Liver (tissue), 9 donors: ENCODE measurements around the gene GNA15. TPM values are rescaled to one million over a fixed set of nuclear protein-coding genes. Genes with fewer than 3 reads are reported as not detected.

Source experiments
- DNase-seq: peaks from one replicate; pipeline ENCODE4 v3.0.0-alpha.2; 2017; ENCODE audit warnings: low spot score
- H3K27ac ChIP-seq, 2 donors: one replicate each; pipeline ENCODE4 v1.7.0; 2013; ENCODE audit warnings: inconsistent platforms in 2 of 2, low read length in 2 of 2, control low read depth in 1 of 2, low read depth in 1 of 2, mild to moderate bottlenecking in 1 of 2
- H3K27me3 ChIP-seq, 4 donors: one replicate each; pipeline versions ENCODE4 v1.6.1 to v1.7.0; 2013; ENCODE audit warnings: low read length in 3 of 4, inconsistent platforms in 1 of 4, mild to moderate bottlenecking in 1 of 4, moderate library complexity in 1 of 4; ENCODE audit not compliant: control insufficient read depth in 4 of 4, insufficient read depth in 4 of 4
- H3K36me3 ChIP-seq, 4 donors: one replicate each; pipeline versions ENCODE4 v1.6.1 to v1.7.0; 2013; ENCODE audit warnings: low read length in 3 of 4, mild to moderate bottlenecking in 3 of 4, low read depth in 1 of 4, moderate library complexity in 1 of 4; ENCODE audit not compliant: control insufficient read depth in 4 of 4, insufficient read depth in 3 of 4
- H3K4me1 ChIP-seq, 4 donors: one replicate each; pipeline versions ENCODE4 v1.6.1 to v1.7.0; 2013; ENCODE audit warnings: low read length in 3 of 4, mild to moderate bottlenecking in 3 of 4, moderate library complexity in 1 of 4; ENCODE audit not compliant: control insufficient read depth in 4 of 4, insufficient read depth in 4 of 4
- H3K4me3 ChIP-seq, 3 donors: one replicate each; pipeline versions ENCODE4 v1.6.1 to v1.7.0; 2013; ENCODE audit warnings: low read length in 3 of 3, control low read depth in 1 of 3, low read depth in 1 of 3, mild to moderate bottlenecking in 1 of 3
- H3K9ac ChIP-seq, 2 donors: one replicate each; pipeline ENCODE4 v1.7.0; 2013; ENCODE audit warnings: low read length in 2 of 2, mild to moderate bottlenecking in 2 of 2, moderate library complexity in 2 of 2, control low read depth in 1 of 2, low read depth in 1 of 2
- H3K9me3 ChIP-seq, 4 donors: one replicate each; pipeline versions ENCODE4 v1.6.1 to v1.7.0; 2013; ENCODE audit warnings: low read length in 3 of 4; ENCODE audit not compliant: control insufficient read depth in 4 of 4
- EGR1 ChIP-seq, 2 donors: IDR thresholded peaks; 2 replicates each; pipeline ENCODE4 v1.6.1; 2016 to 2018; ENCODE audit warnings: antibody characterized with exemption in 2 of 2, low read depth in 2 of 2
- FOXA1 ChIP-seq: IDR thresholded peaks from 2 replicates; pipeline ENCODE4 v1.6.1; 2016; ENCODE audit warnings: antibody characterized with exemption
- GABPA ChIP-seq, 2 donors: IDR thresholded peaks in 1 of 2; conservative IDR thresholded peaks in 1 of 2; 2 replicates each; pipeline ENCODE4 v1.6.1; 2016; ENCODE audit warnings: antibody characterized with exemption in 2 of 2, mild to moderate bottlenecking in 1 of 2, moderate library complexity in 1 of 2
- HNF4A ChIP-seq, 2 donors: conservative IDR thresholded peaks; 2 replicates each; pipeline ENCODE4 v1.6.1; 2016; ENCODE audit warnings: antibody characterized with exemption in 2 of 2, mild to moderate bottlenecking in 2 of 2
- JUND ChIP-seq, 2 donors: IDR thresholded peaks; 2 replicates each; pipeline ENCODE4 v1.6.1; 2016; ENCODE audit warnings: antibody characterized with exemption in 2 of 2
- NR2F2 ChIP-seq: IDR thresholded peaks from 2 replicates; pipeline ENCODE4 v1.6.1; 2016; ENCODE audit warnings: antibody characterized with exemption
- RAD21 ChIP-seq, 2 donors: IDR thresholded peaks; 2 replicates each; pipeline ENCODE4 v1.6.1; 2016; ENCODE audit warnings: antibody characterized with exemption in 2 of 2, mild to moderate bottlenecking in 2 of 2
- RXRA ChIP-seq, 2 donors: IDR thresholded peaks; 2 replicates each; pipeline ENCODE4 v1.6.1; 2017 to 2018; ENCODE audit warnings: antibody characterized with exemption in 2 of 2, mild to moderate bottlenecking in 1 of 2
- TAF1 ChIP-seq: conservative IDR thresholded peaks from 2 replicates; pipeline ENCODE4 v1.6.1; 2016; ENCODE audit warnings: antibody characterized with exemption, mild to moderate bottlenecking
- YY1 ChIP-seq: IDR thresholded peaks from 2 replicates; pipeline ENCODE4 v1.6.1; 2016; ENCODE audit warnings: antibody characterized with exemption, mild to moderate bottlenecking
- WGBS: extraction: QIAGEN DNeasy Blood & Tissue Kit; methylation state at CpG from one replicate; pipeline ENCODE4 v1.1.7; 2013; 5-methylcytosine and 5-hydroxymethylcytosine counted together
- polyA plus RNA-seq, 2 donors: library from polyadenylated mRNA; stranded (reverse) in 1 of 2; unstranded in 1 of 2; fragments of 200-250 nt in 1 of 2; fragments of >200 nt in 1 of 2; fragmentation: Nextera tagmentation in 1 of 2; extraction: Ambion mirVana in 1 of 2; gene quantifications; one replicate each; pipeline versions ENCODE4 v1.2.1 to v1.2.3, GENCODE V29; 2013 to 2015
- total RNA-seq, 2 donors: library from RNA; depleted of rRNA; stranded (reverse); fragments of >200 nt; gene quantifications; one replicate each; pipeline ENCODE4 v1.2.3, GENCODE V29; 2014
- TF ChIP-seq, protein P1 (sequence below): fragments of 150-350 bp; IDR thresholded peaks from 2 replicates; pipeline ENCODE4 v1.5.1; 2017; ENCODE audit warnings: improper control_type of control experiment, low read depth, low read length; ENCODE audit not compliant: missing input control
- TF ChIP-seq, protein P2 (sequence below): IDR thresholded peaks from 2 replicates; pipeline ENCODE4 v1.6.1; 2016; ENCODE audit warnings: antibody characterized with exemption
- TF ChIP-seq, protein P3 (sequence below): IDR thresholded peaks from 2 replicates; pipeline ENCODE4 v1.6.1; 2016; ENCODE audit warnings: antibody characterized with exemption
- TF ChIP-seq, protein P4 (sequence below): IDR thresholded peaks from 2 replicates; pipeline ENCODE4 v1.6.1; 2016; ENCODE audit warnings: antibody characterized with exemption, mild to moderate bottlenecking
- donor health status: healthy.
- donor health status: healthy.
- donor health status: healthy.
- donor health status: healthy.
- donor health status: healthy.

Gene GNA15
- total and polyA plus RNA-seq, 4 donors: 0.11 to 10.4 (median 1.4) TPM

DNA sequence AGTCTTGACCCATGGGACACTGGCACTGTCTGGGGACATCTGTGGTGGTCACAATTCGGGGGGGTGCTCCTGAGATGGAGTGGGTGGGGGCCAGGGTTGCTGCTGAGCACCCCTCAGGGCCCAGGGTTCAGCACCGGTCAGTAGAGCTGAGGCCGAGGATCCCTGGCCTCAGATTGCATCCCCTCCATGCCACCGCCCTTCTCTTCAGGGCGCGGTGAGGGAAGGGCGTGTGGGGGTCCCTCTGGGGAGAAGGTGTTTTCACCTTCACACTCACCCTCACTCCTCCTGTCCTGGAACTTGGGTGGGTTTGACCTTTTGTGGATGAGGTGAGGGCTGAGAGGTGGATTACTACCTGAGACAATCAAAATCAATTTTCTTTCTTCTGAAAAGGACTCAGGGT, 28.2 kb upstream of the GNA15 start:
- H3K9me3 ChIP-seq: no peaks in the 10 kb centered on the region
- peaks cover 0 to 17% (median 7%) of the 10 kb centered on the region in 4 donors for H3K4me1 ChIP-seq
- no peak overlapping the region for H3K4me3 ChIP-seq
- H3K9ac ChIP-seq: no peak overlapping the region
- DNase-seq: no peak
- peaks cover 0 to 6% (median 2%) of the 10 kb centered on the region in 4 donors for H3K36me3 ChIP-seq
- no peaks in the 10 kb centered on the region for H3K27me3 ChIP-seq
- 91% methylated on average over 7 of the region's 7 CpGs for WGBS
- no peak overlapping the region for H3K27ac ChIP-seq
- TF ChIP-seq, protein P1, sequence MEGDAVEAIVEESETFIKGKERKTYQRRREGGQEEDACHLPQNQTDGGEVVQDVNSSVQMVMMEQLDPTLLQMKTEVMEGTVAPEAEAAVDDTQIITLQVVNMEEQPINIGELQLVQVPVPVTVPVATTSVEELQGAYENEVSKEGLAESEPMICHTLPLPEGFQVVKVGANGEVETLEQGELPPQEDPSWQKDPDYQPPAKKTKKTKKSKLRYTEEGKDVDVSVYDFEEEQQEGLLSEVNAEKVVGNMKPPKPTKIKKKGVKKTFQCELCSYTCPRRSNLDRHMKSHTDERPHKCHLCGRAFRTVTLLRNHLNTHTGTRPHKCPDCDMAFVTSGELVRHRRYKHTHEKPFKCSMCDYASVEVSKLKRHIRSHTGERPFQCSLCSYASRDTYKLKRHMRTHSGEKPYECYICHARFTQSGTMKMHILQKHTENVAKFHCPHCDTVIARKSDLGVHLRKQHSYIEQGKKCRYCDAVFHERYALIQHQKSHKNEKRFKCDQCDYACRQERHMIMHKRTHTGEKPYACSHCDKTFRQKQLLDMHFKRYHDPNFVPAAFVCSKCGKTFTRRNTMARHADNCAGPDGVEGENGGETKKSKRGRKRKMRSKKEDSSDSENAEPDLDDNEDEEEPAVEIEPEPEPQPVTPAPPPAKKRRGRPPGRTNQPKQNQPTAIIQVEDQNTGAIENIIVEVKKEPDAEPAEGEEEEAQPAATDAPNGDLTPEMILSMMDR: no peak
- TF ChIP-seq YY1 (no peak), EGR1 (IDR thresholded peaks at IDR 0.05; ENCODE audit: low read depth in 2 of 2) (no peak), NR2F2 (no peak), GABPA (IDR thresholded peaks at IDR 0.05 in 1 of 2, conservative IDR thresholded peaks at IDR 0.05 in 1 of 2) (no peak), RXRA (IDR thresholded peaks at IDR 0.05) (no peak), TAF1 (no peak), FOXA1 (no peak), JUND (IDR thresholded peaks at IDR 0.05) (no peak), HNF4A (conservative IDR thresholded peaks at IDR 0.05) (no peak)
- TF ChIP-seq, protein P2, sequence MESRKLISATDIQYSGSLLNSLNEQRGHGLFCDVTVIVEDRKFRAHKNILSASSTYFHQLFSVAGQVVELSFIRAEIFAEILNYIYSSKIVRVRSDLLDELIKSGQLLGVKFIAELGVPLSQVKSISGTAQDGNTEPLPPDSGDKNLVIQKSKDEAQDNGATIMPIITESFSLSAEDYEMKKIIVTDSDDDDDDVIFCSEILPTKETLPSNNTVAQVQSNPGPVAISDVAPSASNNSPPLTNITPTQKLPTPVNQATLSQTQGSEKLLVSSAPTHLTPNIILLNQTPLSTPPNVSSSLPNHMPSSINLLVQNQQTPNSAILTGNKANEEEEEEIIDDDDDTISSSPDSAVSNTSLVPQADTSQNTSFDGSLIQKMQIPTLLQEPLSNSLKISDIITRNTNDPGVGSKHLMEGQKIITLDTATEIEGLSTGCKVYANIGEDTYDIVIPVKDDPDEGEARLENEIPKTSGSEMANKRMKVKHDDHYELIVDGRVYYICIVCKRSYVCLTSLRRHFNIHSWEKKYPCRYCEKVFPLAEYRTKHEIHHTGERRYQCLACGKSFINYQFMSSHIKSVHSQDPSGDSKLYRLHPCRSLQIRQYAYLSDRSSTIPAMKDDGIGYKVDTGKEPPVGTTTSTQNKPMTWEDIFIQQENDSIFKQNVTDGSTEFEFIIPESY: no peak
- TF ChIP-seq, protein P3, sequence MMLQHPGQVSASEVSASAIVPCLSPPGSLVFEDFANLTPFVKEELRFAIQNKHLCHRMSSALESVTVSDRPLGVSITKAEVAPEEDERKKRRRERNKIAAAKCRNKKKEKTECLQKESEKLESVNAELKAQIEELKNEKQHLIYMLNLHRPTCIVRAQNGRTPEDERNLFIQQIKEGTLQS: no peak
- TF ChIP-seq, protein P4, sequence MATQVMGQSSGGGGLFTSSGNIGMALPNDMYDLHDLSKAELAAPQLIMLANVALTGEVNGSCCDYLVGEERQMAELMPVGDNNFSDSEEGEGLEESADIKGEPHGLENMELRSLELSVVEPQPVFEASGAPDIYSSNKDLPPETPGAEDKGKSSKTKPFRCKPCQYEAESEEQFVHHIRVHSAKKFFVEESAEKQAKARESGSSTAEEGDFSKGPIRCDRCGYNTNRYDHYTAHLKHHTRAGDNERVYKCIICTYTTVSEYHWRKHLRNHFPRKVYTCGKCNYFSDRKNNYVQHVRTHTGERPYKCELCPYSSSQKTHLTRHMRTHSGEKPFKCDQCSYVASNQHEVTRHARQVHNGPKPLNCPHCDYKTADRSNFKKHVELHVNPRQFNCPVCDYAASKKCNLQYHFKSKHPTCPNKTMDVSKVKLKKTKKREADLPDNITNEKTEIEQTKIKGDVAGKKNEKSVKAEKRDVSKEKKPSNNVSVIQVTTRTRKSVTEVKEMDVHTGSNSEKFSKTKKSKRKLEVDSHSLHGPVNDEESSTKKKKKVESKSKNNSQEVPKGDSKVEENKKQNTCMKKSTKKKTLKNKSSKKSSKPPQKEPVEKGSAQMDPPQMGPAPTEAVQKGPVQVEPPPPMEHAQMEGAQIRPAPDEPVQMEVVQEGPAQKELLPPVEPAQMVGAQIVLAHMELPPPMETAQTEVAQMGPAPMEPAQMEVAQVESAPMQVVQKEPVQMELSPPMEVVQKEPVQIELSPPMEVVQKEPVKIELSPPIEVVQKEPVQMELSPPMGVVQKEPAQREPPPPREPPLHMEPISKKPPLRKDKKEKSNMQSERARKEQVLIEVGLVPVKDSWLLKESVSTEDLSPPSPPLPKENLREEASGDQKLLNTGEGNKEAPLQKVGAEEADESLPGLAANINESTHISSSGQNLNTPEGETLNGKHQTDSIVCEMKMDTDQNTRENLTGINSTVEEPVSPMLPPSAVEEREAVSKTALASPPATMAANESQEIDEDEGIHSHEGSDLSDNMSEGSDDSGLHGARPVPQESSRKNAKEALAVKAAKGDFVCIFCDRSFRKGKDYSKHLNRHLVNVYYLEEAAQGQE: no peak

DNA sequence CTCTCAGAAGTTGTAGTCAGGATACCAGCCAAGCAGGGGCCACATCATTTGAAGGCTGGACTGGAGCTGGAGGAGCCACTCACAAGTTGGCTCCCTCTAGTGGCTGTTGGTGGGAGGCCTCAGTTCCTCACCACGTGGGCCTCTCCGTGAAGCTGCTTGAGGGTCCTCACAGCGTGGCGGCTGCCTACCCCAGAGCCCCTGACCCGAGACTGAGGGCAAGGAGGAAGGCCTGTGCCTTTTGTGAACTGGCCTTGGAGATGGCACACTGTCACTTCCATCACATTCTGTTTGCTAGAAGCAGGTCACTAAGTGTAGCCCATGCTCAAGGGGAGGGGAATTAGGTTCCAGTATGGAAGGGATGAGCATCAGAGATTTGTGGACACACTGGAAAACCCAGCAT, 27.1 kb upstream of the GNA15 start:
- Histone ChIP-seq H3K36me3 (peaks cover 0 to 11% (median 3%) of the 10 kb centered on the region in 4 donors), H3K27me3 (no peaks in the 10 kb centered on the region), H3K4me1 (peaks cover 0 to 17% (median 7%) of the 10 kb centered on the region in 4 donors), H3K4me3 (no peak overlapping the region), H3K9ac (no peak overlapping the region), H3K9me3 (no peaks in the 10 kb centered on the region), H3K27ac (no peak overlapping the region)
- TF ChIP-seq YY1: no peak
- TF ChIP-seq RAD21 (IDR thresholded peaks at IDR 0.05): peak in 1 of 2 donors; percentile 79
- TF ChIP-seq, protein P1: peak; percentile 73
- 51% methylated on average over 5 of the region's 5 CpGs for WGBS
- DNase-seq: peak; percentile 66
